NCI-H748 (cell line): ENCODE results near the gene NBPF12.
"Not testable (repeated sequence)": the region's sequence is repeated elsewhere in the genome, so short reads cannot be mapped to it uniquely, and the experiment has no call there.

Experiments used
- DNase-seq: peaks from one replicate; lab custom pipeline; 2025; ENCODE audit not compliant: unreplicated experiment; lab: John Stamatoyannopoulos, UW

The NBPF12 gene, protein sequence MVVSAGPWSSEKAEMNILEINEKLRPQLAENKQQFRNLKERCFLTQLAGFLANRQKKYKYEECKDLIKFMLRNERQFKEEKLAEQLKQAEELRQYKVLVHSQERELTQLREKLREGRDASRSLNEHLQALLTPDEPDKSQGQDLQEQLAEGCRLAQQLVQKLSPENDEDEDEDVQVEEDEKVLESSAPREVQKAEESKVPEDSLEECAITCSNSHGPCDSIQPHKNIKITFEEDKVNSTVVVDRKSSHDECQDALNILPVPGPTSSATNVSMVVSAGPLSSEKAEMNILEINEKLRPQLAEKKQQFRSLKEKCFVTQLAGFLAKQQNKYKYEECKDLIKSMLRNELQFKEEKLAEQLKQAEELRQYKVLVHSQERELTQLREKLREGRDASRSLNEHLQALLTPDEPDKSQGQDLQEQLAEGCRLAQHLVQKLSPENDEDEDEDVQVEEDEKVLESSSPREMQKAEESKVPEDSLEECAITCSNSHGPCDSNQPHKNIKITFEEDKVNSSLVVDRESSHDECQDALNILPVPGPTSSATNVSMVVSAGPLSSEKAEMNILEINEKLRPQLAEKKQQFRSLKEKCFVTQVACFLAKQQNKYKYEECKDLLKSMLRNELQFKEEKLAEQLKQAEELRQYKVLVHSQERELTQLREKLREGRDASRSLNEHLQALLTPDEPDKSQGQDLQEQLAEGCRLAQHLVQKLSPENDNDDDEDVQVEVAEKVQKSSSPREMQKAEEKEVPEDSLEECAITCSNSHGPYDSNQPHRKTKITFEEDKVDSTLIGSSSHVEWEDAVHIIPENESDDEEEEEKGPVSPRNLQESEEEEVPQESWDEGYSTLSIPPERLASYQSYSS (N-terminal part only)

DNA sequence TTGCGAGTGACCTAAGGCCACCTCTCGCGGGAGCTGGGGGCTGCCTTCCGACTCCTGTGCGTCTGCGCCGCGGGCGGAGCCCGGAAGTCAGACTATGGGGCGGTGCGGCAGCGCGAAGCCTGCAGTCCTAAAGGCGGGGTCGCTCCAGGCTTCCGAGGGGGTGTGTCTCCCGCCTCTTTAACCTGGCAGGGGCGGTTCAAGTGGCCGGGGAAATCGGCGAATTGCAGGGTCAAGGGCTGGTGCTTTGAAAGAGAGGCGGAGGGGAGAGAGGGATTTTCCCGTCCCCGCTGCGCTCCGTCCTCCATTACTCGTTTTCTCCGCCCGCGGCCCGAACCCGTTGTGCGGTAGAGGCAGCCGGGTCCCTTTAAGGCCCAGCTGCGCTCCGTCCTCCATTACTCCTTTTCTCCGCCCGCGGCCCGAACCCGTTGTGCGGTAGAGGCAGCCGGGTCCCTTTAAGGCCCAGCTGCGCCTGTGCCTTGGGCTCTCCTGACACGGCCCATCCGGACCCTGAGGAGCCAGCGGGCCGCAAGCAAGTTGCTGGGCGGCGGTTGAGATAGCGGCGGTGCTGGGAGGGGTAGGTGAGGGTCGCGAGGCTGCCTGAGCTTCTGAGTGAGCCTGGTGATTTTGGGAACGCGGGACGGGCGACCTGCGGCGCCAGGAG, at the start of gene NBPF12:
Gene NBPF12 (plus strand): TSS at position 83 of the 661 bp plus-strand sequence. CDS start 21,820 bp downstream, outside the sequence.
- DNase-seq, result peak; percentile 93

DNA sequence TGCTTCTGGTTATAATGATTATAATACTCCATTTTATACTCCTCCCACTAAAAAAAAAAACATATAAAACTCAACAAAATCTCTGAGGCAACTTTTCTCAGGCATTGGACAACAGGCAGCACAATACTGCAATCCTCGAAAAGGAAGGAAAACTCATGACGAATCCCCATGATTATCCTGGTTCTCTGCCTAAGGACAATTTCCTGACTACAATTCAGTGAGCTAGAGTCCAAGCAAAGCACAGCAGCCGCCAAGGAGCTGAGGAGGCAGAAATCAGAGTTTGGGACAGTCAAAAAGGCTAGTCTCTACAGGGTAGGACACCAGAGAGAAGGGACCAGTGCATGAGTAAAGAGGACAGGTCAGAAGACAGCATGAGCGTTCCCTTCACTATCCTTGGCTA, 46.8 kb upstream of the NBPF12 start:
- not testable (repeated sequence) for DNase-seq

DNA sequence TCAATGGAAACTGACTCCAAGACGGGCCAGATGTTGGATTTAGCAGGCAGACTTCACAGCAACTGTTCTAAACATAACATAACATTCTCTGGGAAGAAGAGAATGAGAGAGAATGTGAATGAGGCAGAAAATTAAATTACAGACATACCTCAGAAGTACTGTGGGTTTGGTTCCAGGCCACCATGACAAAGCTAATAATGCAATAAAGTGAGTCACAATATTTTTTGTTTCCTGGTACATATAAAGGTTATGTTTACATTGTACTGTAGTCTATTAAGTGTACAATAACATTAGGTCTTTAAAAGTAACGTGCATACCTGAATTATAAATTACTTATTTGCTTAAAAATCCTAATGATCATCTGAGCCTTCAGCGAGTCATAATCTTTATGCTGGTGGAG, 45.8 kb upstream of the NBPF12 start:
- not testable (repeated sequence) for DNase-seq

DNA sequence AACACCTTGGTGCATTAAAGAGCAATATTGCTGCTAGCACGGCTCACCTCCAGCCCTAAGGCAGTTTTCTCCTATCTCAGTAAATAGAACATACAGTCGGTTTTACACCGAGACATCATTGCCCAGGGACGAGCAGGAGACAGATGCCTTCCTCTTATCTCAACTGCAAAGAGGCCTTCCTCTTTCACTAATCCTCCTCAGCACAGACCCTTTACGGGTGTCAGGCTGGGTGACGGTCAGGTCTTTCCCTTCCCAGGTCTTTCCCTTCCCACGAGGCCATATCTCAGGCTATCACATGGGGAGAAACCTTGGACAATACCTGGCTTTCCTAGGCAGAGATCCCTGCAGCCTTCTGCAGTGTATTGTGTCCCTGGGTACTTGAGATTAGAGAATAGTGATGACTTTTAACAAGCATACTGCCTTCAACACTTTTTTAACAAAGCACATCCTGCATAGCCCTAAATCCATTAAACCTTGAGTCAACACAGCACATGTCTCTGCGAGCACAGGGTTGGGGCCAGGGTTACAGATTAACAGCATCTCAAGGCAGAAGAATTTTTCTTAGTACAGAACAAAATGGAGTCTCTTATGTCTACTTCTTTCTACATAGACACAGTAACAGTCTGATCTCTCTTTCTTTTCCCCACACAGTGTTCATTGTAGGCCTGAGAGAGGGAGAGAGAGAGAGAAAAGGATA, 30.4 kb upstream of the NBPF12 start:
- DNase-seq, result not testable (repeated sequence)

DNA sequence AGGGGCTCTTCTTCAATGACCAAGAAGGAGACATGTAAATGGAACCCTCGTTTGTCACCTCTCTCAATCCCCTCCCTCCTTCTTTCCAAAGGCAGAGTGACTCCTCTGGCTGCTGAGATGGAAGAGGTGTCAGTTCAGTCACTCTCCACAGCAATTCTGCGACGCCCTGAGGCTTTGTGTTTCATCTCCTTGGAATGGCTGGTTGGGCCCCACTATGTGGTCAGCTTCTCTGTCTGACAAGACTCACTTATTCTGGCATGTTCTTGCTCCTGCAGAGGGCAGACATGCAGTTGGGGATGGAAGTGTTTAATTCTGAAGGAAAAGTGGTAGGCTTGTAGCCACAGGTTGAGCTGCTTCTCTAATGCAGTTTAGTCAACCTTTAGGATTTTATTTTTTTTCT, 25.1 kb upstream of the NBPF12 start:
- not testable (repeated sequence) for DNase-seq

DNA sequence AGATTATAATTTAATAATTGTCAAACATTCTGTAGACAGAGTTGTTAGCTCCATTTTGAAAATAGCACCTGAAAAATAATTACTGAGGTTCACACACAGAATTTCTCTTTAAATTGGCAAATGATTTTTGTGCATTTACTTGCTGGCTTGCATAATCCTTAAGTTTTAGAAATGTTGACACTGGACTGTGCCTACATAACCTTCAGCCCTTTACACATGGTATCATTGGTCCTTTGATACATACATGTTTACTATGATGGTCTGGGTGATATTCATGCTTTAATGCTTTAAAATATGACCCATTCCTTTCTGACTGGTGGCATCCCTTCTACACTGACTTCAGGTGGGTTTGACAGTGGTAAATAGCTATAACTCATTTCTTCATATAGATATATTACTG, 17.3 kb upstream of the NBPF12 start:
- not testable (repeated sequence) for DNase-seq

DNA sequence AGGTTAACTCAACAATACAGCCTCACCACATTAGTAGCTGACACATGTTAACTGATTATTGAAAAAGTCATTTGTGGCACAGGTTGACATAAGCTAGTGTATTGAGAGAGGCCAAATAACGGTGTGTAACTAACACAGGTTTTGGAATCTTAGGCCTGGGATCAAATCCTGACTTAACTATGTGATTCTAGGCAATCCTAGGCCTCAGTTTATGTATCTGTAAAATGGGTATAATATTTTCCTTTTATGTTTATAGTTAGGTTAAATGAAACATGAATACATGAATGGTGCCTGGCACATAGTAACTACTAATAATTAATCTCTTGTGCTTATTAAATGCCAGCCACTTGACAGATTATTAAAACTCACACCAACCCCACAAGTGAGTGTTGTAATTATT, 15.5 kb upstream of the NBPF12 start:
- DNase-seq, result not testable (repeated sequence)

DNA sequence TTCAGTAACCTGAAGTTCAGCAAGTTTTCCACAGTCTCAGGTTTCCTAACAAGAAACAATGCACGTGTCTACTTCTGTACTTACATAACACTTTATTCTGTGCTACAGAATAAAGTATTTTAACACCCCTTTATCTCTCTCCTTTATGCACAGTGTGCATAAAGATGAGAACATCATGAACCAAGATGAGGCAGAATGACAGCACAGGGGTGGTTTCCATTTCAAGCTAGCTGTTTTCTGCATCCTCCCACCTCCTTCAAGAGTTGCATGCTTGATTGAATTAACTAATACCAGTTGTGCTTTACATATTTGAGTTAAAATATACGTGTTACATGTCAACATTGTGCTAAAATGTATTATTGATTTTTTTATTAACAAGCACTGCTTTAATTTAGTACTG, 14.0 kb upstream of the NBPF12 start:
- DNase-seq, result not testable (repeated sequence)

DNA sequence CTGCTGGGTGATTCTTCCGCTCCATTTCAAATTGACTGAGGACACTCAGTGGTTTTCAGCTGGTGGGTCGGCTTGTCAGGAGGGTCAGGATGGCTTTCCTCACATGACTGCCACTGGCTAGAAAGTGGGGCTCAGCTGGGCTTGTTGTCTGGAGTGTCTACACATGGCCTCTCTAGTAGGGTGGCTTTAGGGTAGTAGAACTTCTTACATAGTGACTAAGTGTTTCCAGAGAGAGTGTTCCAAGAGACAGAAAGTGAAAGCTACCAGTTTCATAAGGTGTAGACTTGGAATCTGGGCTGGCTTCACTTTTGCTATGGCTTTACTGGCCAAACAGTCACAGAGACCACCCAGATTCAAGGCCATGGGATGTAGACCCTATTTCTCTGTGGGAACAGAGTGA, 11.7 kb upstream of the NBPF12 start:
- DNase-seq, result not testable (repeated sequence)

DNA sequence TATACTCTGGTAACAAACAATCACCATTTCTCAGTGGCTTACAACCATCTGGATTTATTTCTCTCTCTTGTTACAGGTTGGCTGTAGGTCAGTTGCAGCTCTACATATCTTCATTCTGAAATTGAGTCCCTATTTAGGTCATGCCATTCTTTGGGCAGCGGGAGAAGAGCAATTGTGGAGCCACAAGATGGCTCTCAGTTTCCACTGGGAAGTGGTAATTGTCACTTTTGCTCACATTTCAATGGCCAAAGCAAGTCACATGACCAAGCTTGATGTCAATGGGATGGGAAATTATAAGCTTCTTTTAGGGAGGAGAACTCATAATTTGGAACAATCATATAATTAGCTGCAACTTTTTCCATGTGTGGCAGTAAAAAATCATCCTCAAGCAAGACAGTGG, 7.9 kb upstream of the NBPF12 start:
- DNase-seq, result not testable (repeated sequence)

DNA sequence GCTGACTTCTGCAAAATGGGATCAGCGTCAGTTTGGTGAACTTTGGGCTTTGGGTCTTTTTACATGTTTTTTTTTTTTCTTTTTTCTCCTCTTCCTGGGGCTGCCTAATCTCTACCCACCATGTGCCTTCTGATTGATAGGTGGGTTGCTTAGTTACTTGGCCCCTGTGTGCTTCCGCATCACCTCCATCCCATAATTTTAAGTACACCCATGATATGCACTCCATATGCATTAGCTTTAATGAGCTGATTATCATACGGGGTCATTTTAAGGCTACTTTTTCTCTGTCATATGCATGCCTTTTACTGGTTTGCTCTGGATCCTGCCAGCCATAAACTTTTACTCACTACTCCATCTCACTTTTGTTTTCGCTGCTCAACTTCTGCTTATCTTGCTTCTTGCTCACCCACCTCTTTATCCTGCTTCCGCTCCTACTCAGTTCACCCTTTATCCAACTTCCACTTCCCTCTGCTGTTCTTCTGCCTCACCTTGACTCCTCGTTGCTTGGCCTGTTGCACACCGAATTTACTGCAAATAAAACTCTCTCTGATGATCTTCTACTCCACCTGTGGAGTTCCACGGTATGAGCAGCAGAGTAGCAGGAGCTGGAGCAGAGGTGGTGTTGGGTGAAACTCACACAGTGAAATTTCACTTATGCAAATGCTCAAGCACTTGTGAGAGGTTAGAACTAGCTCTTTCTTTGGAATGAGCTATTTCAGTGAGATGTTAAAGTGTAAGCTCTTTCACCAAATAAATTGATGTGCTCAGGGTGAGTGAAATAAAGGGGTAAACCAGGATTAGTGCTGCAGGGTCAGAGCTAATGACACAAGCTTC, 3.5 kb upstream of the NBPF12 start:
- DNase-seq, result not testable (repeated sequence)

DNA sequence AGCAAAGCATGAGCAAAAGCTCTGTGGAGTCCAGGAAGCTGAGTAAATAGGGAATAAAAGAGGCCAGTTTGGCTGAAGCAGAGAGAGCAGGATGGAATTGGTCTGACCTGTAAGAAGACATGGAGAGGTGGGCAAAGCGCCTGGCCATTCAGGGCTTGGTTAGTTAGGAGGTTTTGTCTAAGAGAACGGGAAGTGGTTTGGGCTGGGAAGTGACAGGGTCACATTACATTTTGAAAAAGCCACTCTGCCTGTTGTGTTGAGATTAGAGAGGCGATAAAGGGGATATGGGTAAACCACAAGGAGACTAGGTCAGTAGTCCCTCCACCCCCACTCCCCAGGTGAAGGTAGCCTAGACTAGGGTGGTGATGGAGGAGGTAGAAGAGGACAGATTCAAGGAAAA, 662 bp upstream of the NBPF12 start:
- DNase-seq, result not testable (repeated sequence)

DNA sequence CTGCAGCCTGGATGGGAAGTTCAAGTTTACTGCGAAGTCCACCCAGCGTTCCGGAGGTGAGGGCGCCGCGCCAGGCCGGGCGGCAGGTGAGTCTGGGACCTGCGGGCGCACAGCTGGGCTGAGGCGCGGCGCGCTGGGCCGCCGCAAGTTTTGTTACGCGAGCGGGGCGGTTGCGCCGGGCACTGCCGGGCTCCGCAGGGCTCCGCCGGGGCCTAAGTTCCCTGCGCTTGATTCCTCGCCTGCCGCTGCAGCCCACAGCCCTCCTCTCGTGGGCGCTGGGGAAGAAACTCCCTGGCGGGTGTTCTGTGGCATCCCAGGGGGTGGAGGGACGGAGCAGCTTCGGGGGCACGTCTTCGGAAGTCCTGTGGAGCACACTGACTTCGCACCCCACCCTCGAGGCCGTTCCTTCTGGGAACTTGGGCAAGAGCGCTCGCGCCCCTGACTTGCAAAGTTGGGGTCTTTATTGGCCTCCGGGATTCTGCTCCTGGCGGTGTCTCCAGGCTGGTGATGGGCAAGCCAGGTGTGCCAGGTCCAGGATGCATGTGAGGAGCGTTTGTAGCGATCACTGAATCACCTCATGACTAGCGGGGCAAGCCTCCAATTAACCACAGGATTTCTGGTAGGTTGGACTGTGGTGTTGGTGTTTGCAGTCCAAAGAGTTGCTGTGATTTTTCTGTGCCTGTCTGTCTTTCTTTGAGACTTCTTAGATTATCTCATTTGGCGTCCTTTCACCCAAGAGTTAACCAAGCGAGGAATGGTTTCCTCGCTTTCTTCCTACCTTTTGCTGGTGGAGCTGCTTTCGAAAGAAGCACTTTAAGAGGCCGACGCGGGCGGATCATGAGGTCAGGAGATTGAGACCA, 1.0 kb downstream of the NBPF12 start:
- peak; percentile 47 for DNase-seq

DNA sequence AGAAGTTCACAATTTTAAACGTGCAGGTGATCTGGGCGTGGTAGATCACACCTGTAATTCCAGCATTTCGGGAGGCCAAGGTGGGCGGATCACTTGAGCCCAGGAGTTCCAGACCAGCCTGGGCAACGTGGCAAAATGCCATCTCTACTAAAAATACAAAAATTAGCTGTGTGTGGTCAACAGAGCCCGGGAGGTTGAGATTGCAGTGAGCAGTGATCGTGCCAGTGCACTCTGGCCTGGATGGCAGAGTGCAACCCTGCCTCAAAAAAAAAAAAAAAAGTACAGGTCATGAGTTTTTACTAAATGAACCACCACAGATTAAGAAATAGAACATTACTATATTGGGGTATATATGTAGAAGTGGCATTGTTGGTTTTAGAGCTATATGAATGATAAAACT, 2.2 kb downstream of the NBPF12 start:
- not testable (repeated sequence) for DNase-seq

DNA sequence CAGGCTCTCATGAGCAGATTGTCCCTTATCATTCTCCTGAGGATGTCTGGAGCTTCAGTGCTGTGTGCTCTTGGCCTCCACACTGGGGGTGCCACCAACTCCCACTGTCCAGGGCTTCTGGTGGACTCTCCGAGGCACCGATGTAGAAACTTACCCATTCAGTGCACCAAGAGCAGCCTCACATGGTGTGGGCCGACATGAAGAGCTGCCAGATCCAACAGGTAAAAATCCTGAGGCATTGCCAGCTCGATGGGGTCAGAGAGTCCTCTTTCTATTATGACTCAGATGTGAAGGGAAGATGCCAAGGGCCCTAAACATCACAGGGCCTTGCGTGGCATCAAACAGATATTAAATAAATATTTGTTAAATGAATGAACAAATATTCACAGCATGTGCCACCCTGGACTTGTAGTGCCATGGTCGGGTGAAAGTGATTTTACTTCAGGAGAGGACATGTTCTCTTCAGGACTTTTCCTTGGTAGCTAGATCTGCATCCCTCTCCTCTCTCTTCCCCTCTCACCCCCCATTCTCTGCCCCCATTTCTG, 5.3 kb downstream of the NBPF12 start:
- not testable (repeated sequence) for DNase-seq

DNA sequence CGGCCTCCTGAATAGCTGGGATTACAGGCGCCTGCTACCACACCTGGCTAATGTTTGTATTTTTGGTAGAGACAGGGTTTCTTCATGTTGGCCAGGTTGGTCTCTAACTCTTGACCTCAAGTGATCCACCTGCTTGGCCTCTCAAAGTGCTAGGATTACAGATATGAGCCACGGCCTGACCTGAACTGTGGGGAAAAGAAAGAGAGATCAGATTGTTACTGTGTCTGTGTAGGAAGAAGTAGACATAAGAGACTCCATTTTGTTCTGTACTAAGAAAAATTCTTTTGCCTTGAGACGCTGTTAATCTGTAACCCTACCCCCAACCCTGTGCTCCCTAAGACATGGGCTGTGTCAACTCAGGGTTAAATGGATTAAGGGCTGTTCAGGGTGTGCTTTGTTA, 10.0 kb downstream of the NBPF12 start:
- DNase-seq, result not testable (repeated sequence)

DNA sequence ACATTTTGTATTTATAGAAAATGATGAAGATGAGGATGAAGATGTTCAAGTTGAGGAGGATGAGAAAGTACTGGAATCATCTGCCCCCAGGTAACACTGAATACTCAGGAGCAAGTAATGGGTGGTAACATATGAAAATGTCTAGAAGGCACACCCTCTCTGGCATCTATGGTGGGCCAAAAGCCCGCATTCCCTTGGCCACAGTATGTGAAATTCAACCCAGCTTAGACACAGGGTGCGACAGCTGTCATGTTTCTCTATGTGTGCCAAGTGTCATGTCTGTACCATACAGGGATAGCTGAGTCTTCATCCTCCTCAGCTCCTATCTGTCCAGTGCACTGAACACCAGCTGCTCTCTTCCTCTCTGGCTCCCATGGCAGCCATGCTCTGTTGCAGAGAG, 26.2 kb downstream of the NBPF12 start:
- DNase-seq, result not testable (repeated sequence)

DNA sequence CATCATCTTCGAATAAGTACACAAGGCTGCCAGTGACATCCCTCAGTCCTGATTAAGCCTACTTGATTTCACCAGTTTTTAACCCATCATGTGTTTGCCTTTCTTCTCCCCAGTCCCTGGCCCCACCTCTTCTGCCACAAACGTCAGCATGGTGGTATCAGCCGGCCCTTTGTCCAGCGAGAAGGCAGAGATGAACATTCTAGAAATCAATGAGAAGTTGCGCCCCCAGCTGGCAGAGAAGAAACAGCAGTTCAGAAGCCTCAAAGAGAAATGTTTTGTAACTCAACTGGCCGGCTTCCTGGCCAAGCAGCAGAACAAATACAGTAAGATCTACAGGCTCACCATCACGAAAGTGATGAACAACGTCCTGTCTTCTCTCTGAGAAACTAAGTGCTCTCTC, 28.2 kb downstream of the NBPF12 start:
- DNase-seq, result not testable (repeated sequence)

DNA sequence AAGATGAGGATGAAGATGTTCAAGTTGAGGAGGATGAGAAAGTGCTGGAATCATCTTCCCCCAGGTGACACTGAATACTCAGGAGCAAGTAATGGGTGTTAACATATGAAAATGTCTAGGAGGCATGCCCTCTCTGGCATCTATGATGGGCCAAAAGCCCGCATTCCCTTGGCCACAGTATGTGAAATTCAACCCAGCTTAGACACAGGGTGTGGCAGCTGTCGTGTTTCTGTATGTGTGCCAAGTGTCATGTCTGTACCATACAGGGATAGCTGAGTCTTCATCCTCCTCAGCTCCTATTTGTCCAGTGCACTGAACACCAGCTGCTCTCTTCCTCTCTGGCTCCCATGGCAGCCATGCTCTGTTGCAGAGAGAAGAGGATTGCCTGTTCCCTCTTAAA, 32.5 kb downstream of the NBPF12 start:
- DNase-seq, result not testable (repeated sequence)
